DND-41 (cell line): ENCODE data around the gene MAPRE2.

Experiments used
- ATAC-seq: fragments of 200-7000 bp; cut with Tn5 transposase; 3 replicates; pipeline ENCODE4 v1.9.1; 2021; ENCODE audit warnings: low read depth; ENCODE audit not compliant: insufficient read depth
- DNase-seq: peaks from one replicate; pipeline ENCODE4 v3.0.0-alpha.2; 2020
- H2AFZ ChIP-seq: 2 replicates; pipeline ENCODE4 v1.6.0; 2012; ENCODE audit warnings: low read depth, low read length
- H3K27ac ChIP-seq: 2 replicates; pipeline ENCODE4 v1.5.1; 2012; ENCODE audit warnings: low read length, inconsistent platforms
- H3K27me3 ChIP-seq: fragments of 200-600 bp; sonication (generic); 2 replicates; pipeline ENCODE4 v1.6.0; 2012; ENCODE audit warnings: low read length, mild to moderate bottlenecking, inconsistent platforms; ENCODE audit not compliant: insufficient read depth, poor library complexity
- H3K36me3 ChIP-seq: 2 replicates; pipeline ENCODE4 v1.5.1; 2012; ENCODE audit warnings: low read length, inconsistent platforms; ENCODE audit not compliant: insufficient read depth
- H3K4me1 ChIP-seq: 2 replicates; pipeline ENCODE4 v1.5.1; 2012; ENCODE audit warnings: mild to moderate bottlenecking, low read length; ENCODE audit not compliant: insufficient read depth
- H3K4me2 ChIP-seq: 2 replicates; pipeline ENCODE4 v1.6.0; 2012; ENCODE audit warnings: mild to moderate bottlenecking, moderate library complexity, low read length, inconsistent platforms; ENCODE audit not compliant: insufficient read depth
- H3K4me3 ChIP-seq, 2 experiments: fragments of 200-600 bp in 1 of 2; shearing (Covaris generic) in 1 of 2; 2 replicates each; pipeline ENCODE4 v1.5.1; 2012 to 2016; ENCODE audit warnings: inconsistent platforms in 2 of 2, low read length in 2 of 2, mild to moderate bottlenecking in 2 of 2, low read depth in 1 of 2, moderate library complexity in 1 of 2
- H3K79me2 ChIP-seq: 2 replicates; pipeline ENCODE4 v1.6.0; 2012; ENCODE audit warnings: low read length, inconsistent platforms; ENCODE audit not compliant: insufficient read depth
- H3K9ac ChIP-seq: 2 replicates; pipeline ENCODE4 v1.6.0; 2012; ENCODE audit warnings: low read depth, mild to moderate bottlenecking, inconsistent platforms, low read length, moderate library complexity
- H3K9me3 ChIP-seq: 2 replicates; pipeline ENCODE4 v1.5.1; 2012; ENCODE audit warnings: low read length, moderate library complexity, mild to moderate bottlenecking, inconsistent platforms; ENCODE audit not compliant: insufficient read depth, severe bottlenecking
- H4K20me1 ChIP-seq: 2 replicates; pipeline ENCODE4 v1.6.0; 2012; ENCODE audit warnings: low read length; ENCODE audit not compliant: insufficient read depth
- EZH2 ChIP-seq: IDR thresholded peaks from 3 replicates; pipeline ENCODE4 v1.6.1; 2012; ENCODE audit warnings: borderline replicate concordance, low read depth, mild to moderate bottlenecking, moderate library complexity, low read length, inconsistent platforms; ENCODE audit not compliant: severe bottlenecking
- TF ChIP-seq, protein P1 (sequence below): IDR thresholded peaks from 2 replicates; pipeline ENCODE4 v1.5.1; 2012; ENCODE audit warnings: borderline replicate concordance, low read length, moderate library complexity, mild to moderate bottlenecking; ENCODE audit not compliant: poor library complexity, severe bottlenecking; ENCODE audit errors: extremely low read depth

Gene MAPRE2

DNA sequence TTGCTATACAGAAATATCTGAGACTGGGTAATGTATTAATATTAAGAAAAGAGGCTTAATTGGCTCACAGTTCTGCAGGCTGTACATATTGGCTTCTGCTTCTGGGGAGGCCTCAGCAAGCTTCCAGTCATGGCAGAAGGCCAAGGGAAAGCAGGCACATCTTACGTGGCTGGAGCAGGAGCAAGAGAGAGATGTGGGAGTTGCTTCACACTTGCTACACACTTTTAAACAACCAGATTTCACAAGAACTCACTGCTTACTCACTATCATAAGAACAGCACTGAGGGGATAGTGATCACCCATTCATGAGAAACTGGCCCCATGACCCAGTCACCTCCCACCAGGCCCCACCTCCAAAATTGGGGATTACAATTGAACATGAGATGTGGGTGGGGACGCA lies 50.6 kb downstream of the MAPRE2 start:
- no peak overlapping the region for H3K27ac ChIP-seq
- H3K79me2 ChIP-seq = peaks cover 8% of the 10 kb centered on the region; the same call in 1 of the 2 replicates
- no peaks in the 10 kb centered on the region for H3K4me1 ChIP-seq
- H3K9ac ChIP-seq = no peak overlapping the region
- H3K9me3 ChIP-seq = no peaks in the 10 kb centered on the region
- DNase-seq (no peak), ATAC-seq (no peak)
- H3K36me3 ChIP-seq = no peaks in the 10 kb centered on the region
- H3K4me3 ChIP-seq = no peak overlapping the region
- peaks cover 5% of the 10 kb centered on the region; the same call in 1 of the 2 replicates for H4K20me1 ChIP-seq
- H2AFZ ChIP-seq = no peak overlapping the region
- H3K4me2 ChIP-seq = no peak overlapping the region
- TF ChIP-seq EZH2 = no peak
- TF ChIP-seq, protein P1, sequence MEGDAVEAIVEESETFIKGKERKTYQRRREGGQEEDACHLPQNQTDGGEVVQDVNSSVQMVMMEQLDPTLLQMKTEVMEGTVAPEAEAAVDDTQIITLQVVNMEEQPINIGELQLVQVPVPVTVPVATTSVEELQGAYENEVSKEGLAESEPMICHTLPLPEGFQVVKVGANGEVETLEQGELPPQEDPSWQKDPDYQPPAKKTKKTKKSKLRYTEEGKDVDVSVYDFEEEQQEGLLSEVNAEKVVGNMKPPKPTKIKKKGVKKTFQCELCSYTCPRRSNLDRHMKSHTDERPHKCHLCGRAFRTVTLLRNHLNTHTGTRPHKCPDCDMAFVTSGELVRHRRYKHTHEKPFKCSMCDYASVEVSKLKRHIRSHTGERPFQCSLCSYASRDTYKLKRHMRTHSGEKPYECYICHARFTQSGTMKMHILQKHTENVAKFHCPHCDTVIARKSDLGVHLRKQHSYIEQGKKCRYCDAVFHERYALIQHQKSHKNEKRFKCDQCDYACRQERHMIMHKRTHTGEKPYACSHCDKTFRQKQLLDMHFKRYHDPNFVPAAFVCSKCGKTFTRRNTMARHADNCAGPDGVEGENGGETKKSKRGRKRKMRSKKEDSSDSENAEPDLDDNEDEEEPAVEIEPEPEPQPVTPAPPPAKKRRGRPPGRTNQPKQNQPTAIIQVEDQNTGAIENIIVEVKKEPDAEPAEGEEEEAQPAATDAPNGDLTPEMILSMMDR = no peak
- no peaks in the 10 kb centered on the region for H3K27me3 ChIP-seq

DNA sequence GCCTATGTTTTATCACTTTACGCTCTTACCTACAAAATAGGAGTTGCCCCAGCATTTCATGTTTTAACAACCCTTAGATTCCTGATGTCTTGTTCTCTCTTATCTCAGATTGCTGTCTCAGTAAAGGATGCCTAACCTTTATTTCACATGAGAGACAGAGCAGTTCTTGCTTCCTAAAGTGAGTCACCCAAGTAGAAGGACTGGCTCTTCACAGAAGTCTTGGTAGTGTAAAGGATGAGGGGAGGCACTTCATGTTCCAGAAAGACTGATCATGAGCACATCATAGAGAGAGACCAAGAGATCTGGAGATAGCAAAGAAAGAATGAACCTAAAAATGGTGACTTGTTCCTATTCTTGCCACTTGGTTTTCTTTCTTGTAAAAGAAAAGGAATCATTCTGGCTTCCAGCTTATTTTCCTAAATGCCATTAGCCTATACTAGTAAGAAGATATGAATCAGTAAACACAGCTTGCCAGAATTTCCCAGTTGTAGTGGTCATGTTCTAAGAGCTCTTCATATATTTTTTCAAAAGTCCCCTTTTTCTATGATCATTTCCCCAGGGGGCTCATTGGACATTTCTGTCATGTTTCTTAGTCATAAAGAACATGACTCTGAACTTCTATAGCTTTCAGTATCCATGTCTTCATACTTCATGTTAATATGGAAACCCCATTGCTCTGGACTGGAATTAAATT lies 54.9 kb downstream of the MAPRE2 start:
- H3K4me3 ChIP-seq = no peak overlapping the region
- no peak for DNase-seq
- TF ChIP-seq EZH2 = no peak
- TF ChIP-seq, protein P1 = no peak

DNA sequence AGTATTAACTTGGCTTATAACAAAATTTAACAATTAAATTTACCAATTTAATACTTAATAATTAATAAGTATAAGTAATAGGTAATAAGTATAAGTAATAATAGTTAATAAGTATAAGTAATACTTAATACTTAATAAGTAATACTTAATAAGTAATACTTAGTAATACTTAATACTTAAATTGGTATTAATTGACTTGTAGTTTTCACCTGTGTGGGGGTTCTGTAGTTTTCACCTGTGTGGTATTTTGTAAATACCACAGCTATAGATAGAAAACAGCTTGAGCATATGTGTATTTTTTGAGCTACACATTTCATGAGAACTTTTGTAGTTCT lies 55.4 kb downstream of the MAPRE2 start:
- DNase-seq (no peak), ATAC-seq (no peak)
- no peak overlapping the region for H3K9ac ChIP-seq
- H2AFZ ChIP-seq = no peak overlapping the region
- no peak overlapping the region for H3K4me2 ChIP-seq
- H3K4me3 ChIP-seq = no peak overlapping the region
- H3K36me3 ChIP-seq = peaks cover 18% of the 10 kb centered on the region
- TF ChIP-seq, protein P1 = no peak
- no peak for TF ChIP-seq EZH2
- no peaks in the 10 kb centered on the region for H3K9me3 ChIP-seq
- no peaks in the 10 kb centered on the region for H3K27me3 ChIP-seq
- no peaks in the 10 kb centered on the region for H3K79me2 ChIP-seq
- no peaks in the 10 kb centered on the region for H4K20me1 ChIP-seq
- H3K27ac ChIP-seq = no peak overlapping the region
- H3K4me1 ChIP-seq = no peaks in the 10 kb centered on the region

More for the DNA sequence above, 54.9 kb downstream of the MAPRE2 start:
- Histone ChIP-seq H3K9ac (no peak overlapping the region), H3K27me3 (no peaks in the 10 kb centered on the region), H3K36me3 (peaks cover 16% of the 10 kb centered on the region; the same call in 1 of the 2 replicates), H2AFZ (no peak overlapping the region), H3K79me2 (no peaks in the 10 kb centered on the region), H3K9me3 (no peaks in the 10 kb centered on the region), H3K27ac (no peak overlapping the region), H3K4me2 (no peak overlapping the region), H3K4me1 (no peaks in the 10 kb centered on the region), H4K20me1 (no peaks in the 10 kb centered on the region)
- ATAC-seq = no peak
